Endothelial cell of umbilical vein (primary cell): ENCODE data around the gene RFX7. TPM values are rescaled to one million over a fixed set of nuclear protein-coding genes. Genes with fewer than 3 reads are reported as not detected.

Experiments used
- BruUV-seq: library from RNA; stranded (reverse); fragments of 400-500 nt; replicated peaks from 2 replicates; lab custom pipeline; 2021; lab: Mats Ljungman, UMichigan
- CTCF ChIA-PET: fragments of 300-600, 350-600 bp; sonication (Branson Sonifier 250); formaldehyde crosslinking; loops from one replicate; lab custom pipeline; 2021; ENCODE audit warnings: antibody characterized with exemption, inconsistent platforms; lab: Charles Lee
- POLR2A ChIA-PET: fragments of 300-600, 350-600 bp; sonication (Branson Sonifier 250); formaldehyde crosslinking; loops from one replicate; lab custom pipeline; 2021; ENCODE audit warnings: antibody characterized with exemption, inconsistent platforms; lab: Charles Lee
- DNase-seq: peaks from one replicate; pipeline ENCODE4 v3.0.0-alpha.2; 2011; ENCODE audit warnings: low read depth, low spot score
- FAIRE-seq: peaks from 2 replicates; lab custom pipeline; 2011; peaks lifted over from hg19 to GRCh38; lab: Jason Lieb, UNC
- H2AFZ ChIP-seq: 2 replicates; pipeline ENCODE4 v1.6.0; 2012; ENCODE audit warnings: low read depth, low read length, control low read depth, inconsistent platforms
- H3K27ac ChIP-seq: 2 replicates; pipeline ENCODE4 v1.5.1; 2011; ENCODE audit warnings: low read depth, mild to moderate bottlenecking, control low read depth, low read length, moderate library complexity; ENCODE audit not compliant: insufficient read depth
- H3K27me3 ChIP-seq, 2 experiments: 2 replicates each; pipeline versions ENCODE4 v1.6.0 to v1.6.1; 2011; ENCODE audit warnings: low read length in 2 of 2, mixed read lengths in 1 of 2; ENCODE audit not compliant: control insufficient read depth in 2 of 2, insufficient read depth in 2 of 2
- H3K36me3 ChIP-seq, 2 experiments: 2 replicates in 1 of 2; 3 replicates in 1 of 2; pipeline ENCODE4 v1.5.1; 2011; ENCODE audit warnings: low read length in 2 of 2, mild to moderate bottlenecking in 1 of 2, moderate library complexity in 1 of 2; ENCODE audit not compliant: control insufficient read depth in 2 of 2, insufficient read depth in 2 of 2; ENCODE audit errors: extremely low read depth in 1 of 2
- H3K4me1 ChIP-seq: 3 replicates; pipeline ENCODE4 v1.5.1; 2011; ENCODE audit warnings: mild to moderate bottlenecking, low read length; ENCODE audit not compliant: control insufficient read depth, insufficient read depth; ENCODE audit errors: extremely low read depth
- H3K4me2 ChIP-seq: 2 replicates; pipeline ENCODE4 v1.6.1; 2011; ENCODE audit warnings: low read length, control low read depth, mixed read lengths; ENCODE audit not compliant: insufficient read depth
- H3K4me3 ChIP-seq, 3 experiments: fragments of 200-600 bp in 1 of 3; sonication (generic), shearing (Covaris generic) in 1 of 3; replicated peaks in 1 of 3; 2 replicates each; pipeline ENCODE4 v1.5.1; 2011 to 2016; ENCODE audit warnings: control low read depth in 3 of 3, low read length in 3 of 3, mild to moderate bottlenecking in 2 of 3, inconsistent platforms in 1 of 3, low read depth in 1 of 3, moderate library complexity in 1 of 3; ENCODE audit not compliant: insufficient read depth in 1 of 3
- H3K79me2 ChIP-seq: 2 replicates; pipeline ENCODE4 v1.6.0; 2012; ENCODE audit warnings: low read length, inconsistent platforms; ENCODE audit not compliant: control insufficient read depth, insufficient read depth
- H3K9ac ChIP-seq: replicated peaks from 2 replicates; pipeline ENCODE3; 2011; ENCODE audit warnings: low read length, control low read depth; ENCODE audit not compliant: insufficient read depth; ENCODE audit errors: extremely low read depth
- H3K9me1 ChIP-seq: replicated peaks from 3 replicates; pipeline ENCODE4 v1.6.0; 2011; ENCODE audit warnings: mild to moderate bottlenecking, low read length; ENCODE audit not compliant: control insufficient read depth, insufficient read depth; ENCODE audit errors: extremely low read depth
- H3K9me3 ChIP-seq: replicated peaks from 2 replicates; pipeline ENCODE4 v1.5.1; 2012; ENCODE audit warnings: low read length, inconsistent platforms; ENCODE audit not compliant: control insufficient read depth, insufficient read depth
- H4K20me1 ChIP-seq: replicated peaks from 2 replicates; pipeline ENCODE3; 2011; ENCODE audit warnings: mild to moderate bottlenecking, low read length; ENCODE audit not compliant: control insufficient read depth, insufficient read depth; ENCODE audit errors: extremely low read depth
- EZH2 ChIP-seq: IDR thresholded peaks from 2 replicates; pipeline ENCODE4 v1.6.1; 2012; ENCODE audit warnings: borderline replicate concordance, low read depth, mild to moderate bottlenecking, moderate library complexity, low read length, inconsistent platforms; ENCODE audit not compliant: severe bottlenecking
- FOS ChIP-seq: IDR thresholded peaks from 2 replicates; pipeline ENCODE4 v1.6.1; 2011; ENCODE audit warnings: mild to moderate bottlenecking, low read length, moderate library complexity, borderline replicate concordance; ENCODE audit not compliant: insufficient read depth
- JUN ChIP-seq: IDR thresholded peaks from 2 replicates; pipeline ENCODE4 v1.6.1; 2011; ENCODE audit warnings: borderline replicate concordance, low read depth; ENCODE audit not compliant: insufficient read length, insufficient read depth
- MYC ChIP-seq: IDR thresholded peaks from one replicate; pipeline ENCODE4 v1.6.1; 2011; ENCODE audit warnings: mild to moderate bottlenecking, low read depth, low read length
- POLR2A ChIP-seq: IDR thresholded peaks from 2 replicates; pipeline ENCODE4 v1.6.1; 2012; ENCODE audit warnings: low read depth, mild to moderate bottlenecking, control low read depth, low read length
- POLR2AphosphoS5 ChIP-seq: IDR thresholded peaks from 2 replicates; pipeline ENCODE4 v1.6.1; 2012; ENCODE audit warnings: low read depth, mild to moderate bottlenecking, control low read depth, low read length, moderate library complexity; ENCODE audit not compliant: insufficient read depth
- dilution Hi-C: fragments of 300-500 bp; cut with MboI; formaldehyde crosslinking; loops from one replicate; pipeline ENCODE4 v1.15.0; 2019; ENCODE audit warnings: low sequenced_read_pairs; ENCODE audit not compliant: extremely low pct_ligation_motif_present
- intact Hi-C: fragments of 100-400 bp; cut with micrococcal nuclease; formaldehyde crosslinking; loops from one replicate; pipeline ENCODE4 v1.10.0; 2022
- polyA plus RNA-seq, 4 experiments: library from polyadenylated mRNA; depleted of rRNA in 3 of 4; stranded (reverse) in 3 of 4; unstranded in 1 of 4; fragments of >200 nt; gene quantifications; 2 replicates each; pipeline versions ENCODE4 v1.2.1 to v1.2.3, GENCODE V29; 2011 to 2012; ENCODE audit warnings: missing spikeins in 1 of 4
- total RNA-seq: library from RNA; stranded (reverse); gene quantifications from 2 replicates; pipeline ENCODE4 v1.2.3, GENCODE V29; 2021
- TF ChIP-seq, protein P1 (sequence below), 2 donors: IDR thresholded peaks; 1 replicate in 1 of 2; 2 replicates in 1 of 2; pipeline ENCODE4 v1.5.1; 2011; ENCODE audit warnings: low read length in 2 of 2, mild to moderate bottlenecking in 2 of 2, moderate library complexity in 2 of 2, control low read depth in 1 of 2, inconsistent platforms in 1 of 2, low read depth in 1 of 2; ENCODE audit not compliant: insufficient read depth in 1 of 2; ENCODE audit errors: extremely low read depth in 1 of 2

Gene RFX7
- total and polyA plus RNA-seq, 2 donors (not counting 3 experiments of a cell fraction or from before 2014, with no cell fraction given) = 6.3 to 23.0 TPM

- dilution Hi-C loops = no loop called here
- CTCF ChIA-PET = interaction anchor here (0.7 to 5.4 kb wide), 15 partner anchors 11 to 247 kb away, joined by 3 to 99 read pairs (median 5); no protein-coding TSS in a partner anchor
- Histone ChIP-seq H2AFZ (no peak overlapping the region), H3K9me1 (no peaks in the 10 kb centered on the region), H3K27me3 (peaks cover 13 to 16% of the 10 kb centered on the region in 2 experiments), H4K20me1 (no peaks in the 10 kb centered on the region), H3K4me3 (no peak overlapping the region), H3K4me1 (peaks cover 12% of the 10 kb centered on the region), H3K27ac (no peak overlapping the region), H3K9ac (no peak overlapping the region), H3K79me2 (peaks cover 2% of the 10 kb centered on the region), H3K4me2 (no peak overlapping the region), H3K36me3 (no peaks in the 10 kb centered on the region), H3K9me3 (no peaks in the 10 kb centered on the region)
- FAIRE-seq (peak; percentile 46), DNase-seq (peak; percentile 39)
- POLR2A ChIA-PET = no interaction called here
- BruUV-seq = no TSS peak
- intact Hi-C loops = loop anchor here (1.0 to 10.0 kb wide), 3 partner anchors 118 to 204 kb away; partner anchors contain the start of gene TEX9
- TF ChIP-seq, protein P1, sequence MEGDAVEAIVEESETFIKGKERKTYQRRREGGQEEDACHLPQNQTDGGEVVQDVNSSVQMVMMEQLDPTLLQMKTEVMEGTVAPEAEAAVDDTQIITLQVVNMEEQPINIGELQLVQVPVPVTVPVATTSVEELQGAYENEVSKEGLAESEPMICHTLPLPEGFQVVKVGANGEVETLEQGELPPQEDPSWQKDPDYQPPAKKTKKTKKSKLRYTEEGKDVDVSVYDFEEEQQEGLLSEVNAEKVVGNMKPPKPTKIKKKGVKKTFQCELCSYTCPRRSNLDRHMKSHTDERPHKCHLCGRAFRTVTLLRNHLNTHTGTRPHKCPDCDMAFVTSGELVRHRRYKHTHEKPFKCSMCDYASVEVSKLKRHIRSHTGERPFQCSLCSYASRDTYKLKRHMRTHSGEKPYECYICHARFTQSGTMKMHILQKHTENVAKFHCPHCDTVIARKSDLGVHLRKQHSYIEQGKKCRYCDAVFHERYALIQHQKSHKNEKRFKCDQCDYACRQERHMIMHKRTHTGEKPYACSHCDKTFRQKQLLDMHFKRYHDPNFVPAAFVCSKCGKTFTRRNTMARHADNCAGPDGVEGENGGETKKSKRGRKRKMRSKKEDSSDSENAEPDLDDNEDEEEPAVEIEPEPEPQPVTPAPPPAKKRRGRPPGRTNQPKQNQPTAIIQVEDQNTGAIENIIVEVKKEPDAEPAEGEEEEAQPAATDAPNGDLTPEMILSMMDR (IDR thresholded peaks at IDR 0.05; ENCODE audit: extremely low read depth in 1 of 2, insufficient read depth in 1 of 2, low read depth in 1 of 2, low read length in 2 of 2) = peak; percentile 14 to 26
- no peak for TF ChIP-seq MYC
- no peak for TF ChIP-seq POLR2AphosphoS5
These were observed 5.4 kb upstream of the RFX7 start for GRCh38 chr15:56249092-56249491.

DNA sequence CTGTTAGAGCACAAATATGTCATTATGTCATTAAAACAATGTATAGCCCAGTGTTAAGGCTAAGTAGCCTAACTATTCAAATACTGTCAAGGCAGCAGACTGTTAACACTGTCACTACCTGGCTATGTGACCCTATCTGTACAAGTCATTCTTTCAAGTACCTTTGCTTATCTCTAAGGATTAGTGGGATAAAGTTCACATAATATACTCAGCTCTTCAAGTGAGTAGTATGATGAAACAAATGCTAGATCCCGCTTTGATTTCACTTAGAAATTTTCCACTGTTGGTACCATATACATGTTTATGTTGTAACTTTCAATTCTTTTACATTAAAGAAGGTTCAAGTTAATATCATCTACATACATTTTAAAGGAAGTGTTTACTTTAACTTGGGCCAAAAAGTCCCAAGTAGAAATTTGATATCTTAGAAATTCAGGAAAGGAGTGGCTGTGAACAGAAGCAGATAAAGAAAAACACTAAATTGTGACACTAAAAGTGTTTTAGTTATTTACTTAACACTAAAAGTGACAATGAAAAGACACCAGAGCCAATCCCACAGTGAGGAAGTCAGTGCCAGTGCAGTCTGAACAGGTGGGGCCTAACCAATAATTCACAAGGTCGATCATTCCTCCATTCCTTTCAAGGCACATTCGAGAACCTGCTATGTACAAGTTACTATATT is 4.8 kb upstream of the RFX7 start:
- peaks cover 5% of the 10 kb centered on the region for H3K79me2 ChIP-seq
- dilution Hi-C loops (no loop called here), intact Hi-C loops (loop anchor here (5.0 to 10.0 kb wide), 2 partner anchors 119 to 204 kb away; partner anchors contain the start of gene TEX9)
- no peaks in the 10 kb centered on the region for H3K36me3 ChIP-seq
- no peak overlapping the region for H2AFZ ChIP-seq
- peaks cover 7 to 13% of the 10 kb centered on the region in 2 experiments for H3K27me3 ChIP-seq
- TF ChIP-seq MYC (no peak), EZH2 (no peak), JUN (no peak), POLR2AphosphoS5 (no peak), FOS (no peak), POLR2A (no peak)
- ChIA-PET CTCF (interaction anchor here (0.8 to 5.4 kb wide), 14 partner anchors 12 to 248 kb away, joined by 3 to 99 read pairs (median 5); no protein-coding TSS in a partner anchor), POLR2A (no interaction called here)
- peaks cover 12% of the 10 kb centered on the region for H3K4me1 ChIP-seq
- no peak overlapping the region for H3K4me2 ChIP-seq
- DNase-seq (peak; percentile 8), FAIRE-seq (no peak)
- no TSS peak for BruUV-seq
- no peak overlapping the region for H3K27ac ChIP-seq
- H3K9me3 ChIP-seq = no peaks in the 10 kb centered on the region
- H4K20me1 ChIP-seq = no peaks in the 10 kb centered on the region
- H3K4me3 ChIP-seq = no peak overlapping the region
- H3K9me1 ChIP-seq = no peaks in the 10 kb centered on the region
- H3K9ac ChIP-seq = no peak overlapping the region
